PFSK-1 (cell line): ENCODE results near the gene CASK.

Experiments used
- FOXP2 ChIP-seq: optimal IDR thresholded peaks from 2 replicates; pipeline ENCODE3; 2011; ENCODE audit warnings: borderline replicate concordance, control low read depth, inconsistent platforms; ENCODE audit not compliant: insufficient read depth; ENCODE audit errors: extremely low read length, extremely low read depth
- POLR2AphosphoS5 ChIP-seq: IDR thresholded peaks from 2 replicates; pipeline ENCODE4 v1.6.1; 2012; ENCODE audit warnings: low read depth, mild to moderate bottlenecking, control low read depth, low read length, moderate library complexity
- REST ChIP-seq, 2 experiments: IDR thresholded peaks; 2 replicates each; pipeline versions ENCODE4 v1.6.1 to v1.8.0; 2011 to 2012; ENCODE audit warnings: low read depth in 2 of 2, low read length in 2 of 2, control low read depth in 1 of 2, inconsistent platforms in 1 of 2, mild to moderate bottlenecking in 1 of 2, moderate library complexity in 1 of 2; ENCODE audit not compliant: insufficient read depth in 1 of 2
- SIN3A ChIP-seq: IDR thresholded peaks from 2 replicates; pipeline ENCODE4 v1.6.1; 2012; ENCODE audit warnings: mild to moderate bottlenecking, low read length, moderate library complexity, borderline replicate concordance; ENCODE audit not compliant: insufficient read depth
- TAF1 ChIP-seq: IDR thresholded peaks from 2 replicates; pipeline ENCODE4 v1.6.1; 2012; ENCODE audit warnings: low read length, control low read depth, borderline replicate concordance; ENCODE audit not compliant: insufficient read depth

The CASK gene

GRCh38 chrX:41875142-41875541, 48.2 kb downstream of the CASK start:
- TF ChIP-seq REST (IDR thresholded peaks at IDR 0.05; ENCODE audit: insufficient read depth in 1 of 2, low read depth in 2 of 2, low read length in 2 of 2) (no peak), POLR2AphosphoS5 (no peak), SIN3A (no peak), TAF1 (no peak)

- TF ChIP-seq SIN3A = no peak
- TF ChIP-seq FOXP2 = no peak
- TF ChIP-seq POLR2AphosphoS5 = no peak
- TF ChIP-seq REST (IDR thresholded peaks at IDR 0.05; ENCODE audit: insufficient read depth in 1 of 2, low read depth in 2 of 2, low read length in 2 of 2) = no peak
- no peak for TF ChIP-seq TAF1
These were observed 52.6 kb downstream of the CASK start for GRCh38 chrX:41870719-41871151.

GRCh38 chrX:41868392-41868977, 54.9 kb downstream of the CASK start:
- no peak for TF ChIP-seq SIN3A
- no peak for TF ChIP-seq FOXP2
- TF ChIP-seq TAF1 = no peak
- TF ChIP-seq POLR2AphosphoS5 = no peak
- TF ChIP-seq REST (IDR thresholded peaks at IDR 0.05; ENCODE audit: insufficient read depth in 1 of 2, low read depth in 2 of 2, low read length in 2 of 2) = no peak

GRCh38 chrX:41863343-41864203, 59.8 kb downstream of the CASK start:
- no peak for TF ChIP-seq POLR2AphosphoS5
- no peak for TF ChIP-seq TAF1
- no peak for TF ChIP-seq SIN3A
- no peak for TF ChIP-seq FOXP2
- no peak for TF ChIP-seq REST (IDR thresholded peaks at IDR 0.05; ENCODE audit: insufficient read depth in 1 of 2, low read depth in 2 of 2, low read length in 2 of 2)
